Fibroblast of lung (primary cell): ENCODE measurements around the gene CFAP61.

Experiments
- CTCF ChIP-seq, 2 donors: IDR thresholded peaks in 1 of 2; conservative IDR thresholded peaks in 1 of 2; 1 replicate in 1 of 2; 2 replicates in 1 of 2; pipeline ENCODE4 v1.5.1; 2011 to 2012; ENCODE audit warnings: low read length in 2 of 2, control low read depth in 1 of 2, inconsistent platforms in 1 of 2, low read depth in 1 of 2, mild to moderate bottlenecking in 1 of 2
- EZH2 ChIP-seq: IDR thresholded peaks from 2 replicates; pipeline ENCODE4 v1.5.1; 2012; ENCODE audit warnings: low read length, control low read depth, mild to moderate bottlenecking; ENCODE audit errors: missing control alignments

- TF ChIP-seq CTCF (conservative IDR thresholded peaks at IDR 0.05 in 1 of 2, IDR thresholded peaks at IDR 0.05 in 1 of 2; ENCODE audit: low read depth in 1 of 2, low read length in 2 of 2) (no peak), EZH2 (no peak)
These were observed 165.3 kb downstream of the CFAP61 start for GRCh38 chr20:20217621-20218020.
